Skin of body (tissue), 2 donors: Measurements from ENCODE around the gene DBNDD2. TPM values are rescaled to one million over a fixed set of nuclear protein-coding genes. Genes with fewer than 3 reads are reported as not detected.
A peak's percentile ranks its signal among the peaks of the same experiment; 100 is the strongest.

Source experiments
- DNase-seq: peaks from one replicate; lab custom pipeline; 2025; lab: John Stamatoyannopoulos, UW
- total RNA-seq: library from RNA; depleted of rRNA; stranded (reverse); fragments of >200 nt; gene quantifications from one replicate; pipeline ENCODE4 v1.2.3, GENCODE V29; 2014

The DBNDD2 gene
- total RNA-seq, 1 donor from 2014 or later: 10.3 TPM

- DNase-seq: peak; percentile 58
Measured at GRCh38 chr20:45415822-45416637, 7.9 kb downstream of the DBNDD2 start, which contains the start of gene PIGT. TSS of gene PIGT (plus strand) at chr20:45416141. CDS start at chr20:45416157, 16 bp downstream.

DNA sequence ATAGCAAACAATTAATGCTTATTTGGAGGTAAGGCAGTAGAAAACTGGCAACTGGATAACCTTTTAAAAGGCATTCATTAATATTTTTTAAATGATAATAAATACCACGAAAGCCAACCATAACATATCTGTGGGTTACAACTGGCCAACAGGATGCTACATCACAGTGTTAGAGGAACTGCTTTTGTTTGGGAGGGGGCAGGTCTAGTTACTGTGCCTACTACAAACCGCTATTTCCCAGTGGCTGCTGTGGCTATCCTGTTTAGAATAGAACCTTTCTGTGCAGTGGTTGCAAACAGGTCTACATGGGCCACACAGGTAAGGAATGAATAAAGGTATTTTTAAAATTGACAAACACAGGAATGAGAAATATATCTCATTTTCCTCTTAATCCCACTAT lies 8.8 kb downstream of the DBNDD2 start:
- DNase-seq: no peak

DNA sequence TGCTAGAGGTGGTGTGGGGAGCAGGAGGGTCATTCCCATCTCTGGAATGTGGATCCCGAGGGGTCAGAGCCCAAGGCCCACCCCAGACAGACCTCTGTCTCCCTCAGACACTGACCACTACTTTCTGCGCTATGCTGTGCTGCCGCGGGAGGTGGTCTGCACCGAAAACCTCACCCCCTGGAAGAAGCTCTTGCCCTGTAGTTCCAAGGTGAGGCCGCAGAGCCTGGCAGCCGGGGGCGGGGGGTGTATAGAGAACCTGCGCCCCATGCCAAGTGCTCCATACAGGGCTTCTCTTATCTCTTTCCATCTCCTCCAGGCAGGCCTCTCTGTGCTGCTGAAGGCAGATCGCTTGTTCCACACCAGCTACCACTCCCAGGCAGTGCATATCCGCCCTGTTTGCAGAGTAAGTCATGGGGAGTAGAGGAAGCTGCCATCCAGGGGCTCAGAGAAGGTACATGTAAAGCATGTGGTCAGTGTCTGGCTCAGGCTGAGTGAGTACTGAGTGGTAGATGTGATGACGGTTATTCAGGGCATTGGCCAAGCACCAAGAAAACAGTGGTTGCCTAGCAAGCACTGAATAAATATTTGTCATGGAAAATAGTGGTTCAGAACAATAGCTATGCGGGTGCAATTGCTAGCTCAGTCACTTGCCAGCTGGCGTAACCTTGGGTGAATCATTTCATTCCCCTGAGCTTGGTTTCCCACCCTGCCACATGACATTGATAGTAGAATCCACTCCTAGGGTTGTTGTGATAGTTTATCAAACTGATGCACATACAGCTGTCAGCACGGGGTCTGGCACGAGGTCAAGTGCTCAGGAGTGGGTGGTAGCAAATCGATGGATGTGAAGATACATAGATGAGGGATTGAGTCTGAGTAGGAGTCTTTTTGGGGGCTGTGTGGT lies 11.4 kb downstream of the DBNDD2 start:
- no peak for DNase-seq

- DNase-seq: no peak
Measured at GRCh38 chr20:45420125-45420524, 12.0 kb downstream of the DBNDD2 start.

DNA sequence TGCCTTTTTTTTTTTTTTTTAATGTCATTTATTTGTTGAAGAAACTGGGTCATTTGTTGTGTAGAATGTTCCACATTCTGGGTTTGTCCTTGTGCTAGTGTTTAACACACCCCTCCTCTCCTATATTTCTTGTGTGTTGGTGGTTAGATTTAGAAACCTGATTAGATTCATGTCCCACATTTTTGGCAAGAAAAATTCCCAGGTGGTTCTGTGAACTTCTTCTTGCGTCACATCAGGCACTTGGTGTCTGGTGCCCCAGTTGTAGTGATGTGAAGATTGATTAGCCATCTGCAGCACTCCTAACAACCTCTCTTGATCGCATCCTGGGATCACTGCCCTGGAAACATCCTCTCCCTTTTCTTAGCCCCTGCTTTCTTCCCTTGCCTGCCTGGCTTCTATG lies 15.6 kb downstream of the DBNDD2 start:
- DNase-seq: no peak

DNA sequence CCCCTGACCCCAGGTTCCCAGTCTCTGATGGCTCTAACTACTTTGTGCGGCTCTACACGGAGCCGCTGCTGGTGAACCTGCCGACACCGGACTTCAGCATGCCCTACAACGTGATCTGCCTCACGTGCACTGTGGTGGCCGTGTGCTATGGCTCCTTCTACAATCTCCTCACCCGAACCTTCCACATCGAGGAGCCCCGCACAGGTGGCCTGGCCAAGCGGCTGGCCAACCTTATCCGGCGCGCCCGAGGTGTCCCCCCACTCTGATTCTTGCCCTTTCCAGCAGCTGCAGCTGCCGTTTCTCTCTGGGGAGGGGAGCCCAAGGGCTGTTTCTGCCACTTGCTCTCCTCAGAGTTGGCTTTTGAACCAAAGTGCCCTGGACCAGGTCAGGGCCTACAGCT lies 17.5 kb downstream of the DBNDD2 start:
- no peak for DNase-seq

DNA sequence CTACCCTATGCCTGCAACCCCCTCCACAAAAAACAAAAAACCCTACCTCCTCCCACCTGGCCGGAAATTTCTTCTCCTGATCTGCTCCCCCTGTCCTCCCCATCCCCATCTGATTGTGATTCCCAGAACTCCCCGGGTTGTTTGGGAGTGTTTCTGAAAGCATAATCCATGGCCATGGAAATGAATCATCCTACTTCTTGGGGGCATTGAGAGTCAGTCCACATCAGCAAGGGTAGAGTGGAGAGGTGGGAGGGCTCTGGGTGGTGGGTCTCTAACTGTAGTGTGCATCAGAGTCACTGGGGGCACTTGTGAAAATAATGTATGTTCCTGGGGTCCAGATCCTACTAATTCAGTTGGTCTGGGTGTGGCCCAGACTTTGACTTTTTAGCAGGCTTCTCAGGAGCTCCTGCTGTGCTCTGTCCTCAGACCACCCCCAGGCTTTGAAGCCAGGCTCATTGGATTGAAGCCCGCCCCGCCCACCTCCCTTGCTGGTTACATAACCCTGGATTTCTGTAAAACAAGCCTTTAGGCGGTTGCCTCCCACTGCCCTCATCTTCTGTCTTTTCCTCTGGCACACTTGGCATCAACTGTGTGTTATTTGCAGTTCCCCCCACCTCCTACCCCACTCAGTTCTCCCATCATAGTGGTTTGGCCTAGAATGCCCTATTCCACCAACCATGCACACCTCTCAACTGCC lies 18.4 kb downstream of the DBNDD2 start:
- DNase-seq: no peak

GRCh38 chr20:45427236-45428149 lies 19.4 kb downstream of the DBNDD2 start:
- DNase-seq: no peak

GRCh38 chr20:45429618-45430017 lies 21.5 kb downstream of the DBNDD2 start:
- DNase-seq: no peak

- no peak for DNase-seq
Measured at GRCh38 chr20:45432294-45432693, 24.2 kb downstream of the DBNDD2 start.

DNA sequence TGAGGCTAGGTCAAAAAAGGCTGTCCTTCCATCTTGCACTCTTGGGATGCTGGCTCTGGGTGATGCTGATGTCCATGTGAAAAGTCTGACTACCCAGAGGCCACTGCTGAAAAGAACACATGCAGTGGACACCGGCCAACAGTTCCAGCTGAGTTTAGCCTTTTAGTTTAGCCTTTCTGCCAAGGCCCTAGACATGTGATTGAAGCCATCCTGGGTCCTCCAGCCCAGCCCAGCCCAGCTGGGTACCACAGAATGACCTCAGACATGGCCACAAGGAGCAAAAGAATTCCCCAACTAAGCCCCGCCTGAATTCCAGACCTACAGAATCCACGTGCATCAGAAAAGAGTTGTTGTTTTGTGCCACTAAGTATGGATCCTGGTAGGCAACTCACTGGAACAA lies 25.2 kb downstream of the DBNDD2 start:
- DNase-seq: no peak

DNA sequence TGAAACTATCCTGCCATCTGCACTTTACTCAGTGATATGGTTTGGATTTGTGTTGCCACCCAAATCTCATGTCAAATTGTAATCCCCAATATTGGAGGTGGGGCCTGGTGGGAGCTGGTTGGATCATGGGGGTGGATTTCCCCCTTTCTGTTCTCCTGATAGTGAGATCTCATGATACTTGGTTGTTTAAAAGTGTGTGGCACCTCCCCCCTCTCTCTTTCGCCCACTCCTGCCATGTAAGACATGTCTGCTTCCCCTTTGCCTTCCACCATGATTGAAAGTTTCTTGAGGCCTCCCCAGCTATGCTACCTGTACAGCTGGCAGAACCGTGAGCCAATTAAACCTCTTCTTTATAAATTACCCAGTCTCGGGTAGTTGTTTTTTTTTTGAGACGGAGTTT lies 25.9 kb downstream of the DBNDD2 start:
- DNase-seq: no peak

DNA sequence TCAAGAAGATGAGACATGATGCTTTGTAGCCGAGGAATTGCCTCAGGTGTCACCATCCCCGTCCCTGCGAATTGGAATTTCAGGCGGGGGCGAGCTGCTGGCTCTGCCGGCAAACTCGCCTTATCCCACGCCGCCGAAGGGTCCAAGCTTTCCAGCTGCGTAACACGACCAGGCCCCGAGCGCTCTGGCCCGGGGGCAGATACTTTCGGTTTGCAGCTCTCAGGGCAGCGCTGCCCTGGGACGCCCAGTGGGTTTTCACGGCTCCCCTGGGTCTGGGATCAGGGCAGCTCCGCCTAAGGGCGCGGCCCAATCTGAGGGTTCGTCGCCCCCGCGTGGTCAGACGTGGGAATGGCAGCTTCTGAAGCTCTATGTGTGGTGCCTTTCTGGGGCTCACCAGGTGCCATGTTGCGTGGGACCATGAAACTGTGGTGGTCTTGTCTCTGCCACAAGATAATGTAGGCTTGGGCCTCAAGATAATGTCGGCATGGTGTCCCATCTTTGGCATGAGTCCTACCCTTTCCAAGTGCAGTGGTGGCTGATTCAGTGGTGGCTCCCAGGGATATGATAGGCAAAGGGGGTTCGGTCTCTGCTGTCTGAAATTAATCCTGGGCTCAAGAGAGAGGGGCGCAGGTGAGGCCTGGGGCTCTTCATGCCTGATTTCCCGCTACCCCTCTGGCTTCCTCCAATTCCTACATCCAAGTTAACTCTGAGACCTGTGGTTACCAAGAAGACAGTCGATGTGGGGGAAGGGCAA lies 28.8 kb downstream of the DBNDD2 start:
- peak; percentile 30 for DNase-seq

- no peak for DNase-seq
Measured at GRCh38 chr20:45440424-45440823, 32.3 kb downstream of the DBNDD2 start.

- DNase-seq: no peak
Measured at GRCh38 chr20:45440891-45441685, 33.0 kb downstream of the DBNDD2 start.

DNA sequence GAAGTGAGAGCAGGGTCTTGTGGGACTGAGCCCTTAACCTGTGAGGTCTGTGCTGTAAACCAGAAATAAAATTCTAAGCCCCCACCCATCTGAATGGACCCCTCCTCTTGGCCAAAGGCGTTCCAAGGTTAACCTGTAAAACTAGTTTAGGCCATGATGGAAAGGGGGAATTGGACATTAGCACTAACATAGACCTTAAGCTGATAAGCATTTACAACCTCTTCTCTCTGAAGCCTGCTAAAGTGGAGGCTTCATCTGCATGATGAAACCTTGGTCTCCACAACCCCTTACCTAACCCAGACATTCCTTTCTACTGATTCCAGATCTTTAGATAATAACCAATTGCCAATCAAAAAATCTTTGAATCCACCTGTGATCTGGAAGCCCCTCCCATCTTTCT lies 33.7 kb downstream of the DBNDD2 start:
- no peak for DNase-seq

DNA sequence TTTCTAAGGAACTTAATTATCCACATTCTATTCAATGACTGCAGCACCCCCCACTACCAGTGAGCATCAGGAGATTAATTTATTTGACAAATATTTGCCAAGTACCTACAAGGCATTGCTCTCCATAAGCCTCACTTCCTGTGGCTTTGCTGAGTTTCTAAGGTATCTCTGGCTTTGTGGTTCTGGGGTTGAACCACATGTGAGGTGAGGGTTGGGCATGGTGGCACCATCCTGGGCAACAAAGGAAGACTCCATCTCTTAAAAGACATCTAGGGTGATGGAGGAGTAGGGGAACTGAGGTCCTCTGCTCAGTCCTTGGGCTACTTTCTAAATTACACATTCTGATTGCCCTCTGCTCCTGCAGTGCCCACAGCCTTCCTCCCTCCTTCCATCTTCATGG lies 36.0 kb downstream of the DBNDD2 start:
- no peak for DNase-seq

DNA sequence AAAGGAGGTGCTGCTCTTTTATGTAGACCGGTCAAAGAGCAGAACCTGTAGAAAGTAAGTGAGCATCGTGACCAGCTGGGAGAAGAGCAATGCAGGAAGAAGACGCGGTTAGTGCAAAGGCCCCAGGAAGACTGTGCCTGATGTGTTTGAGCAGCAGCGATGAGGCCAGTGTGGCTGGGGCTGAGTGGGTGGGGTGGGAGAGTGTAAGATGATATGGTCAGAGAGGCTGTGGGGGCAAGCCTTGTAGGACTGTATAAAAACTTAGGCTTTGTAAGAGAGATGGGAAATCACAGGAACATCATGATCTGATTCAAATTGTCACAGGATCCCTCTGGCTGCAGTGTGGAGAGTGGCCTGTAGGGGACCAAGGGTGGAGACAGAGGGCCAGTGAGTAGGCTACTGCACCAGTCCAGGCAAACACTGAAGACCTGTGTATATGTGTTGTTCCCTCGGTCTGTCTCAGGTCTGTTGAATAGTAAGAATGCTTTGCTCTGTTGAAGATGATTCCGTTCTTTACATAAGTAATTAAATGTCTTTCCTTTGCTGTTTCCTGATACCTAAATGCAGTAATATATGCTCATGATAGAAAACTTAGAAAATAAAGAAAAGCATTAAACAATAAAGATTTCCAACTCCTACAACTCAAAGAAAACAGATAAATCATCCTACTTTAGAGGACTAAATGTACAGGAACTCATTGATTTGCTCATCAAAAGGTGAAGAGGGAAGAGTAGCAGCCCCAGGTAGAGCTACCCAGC lies 37.9 kb downstream of the DBNDD2 start:
- no peak for DNase-seq
